ENCODE results near the gene ALKBH5.

DNA sequence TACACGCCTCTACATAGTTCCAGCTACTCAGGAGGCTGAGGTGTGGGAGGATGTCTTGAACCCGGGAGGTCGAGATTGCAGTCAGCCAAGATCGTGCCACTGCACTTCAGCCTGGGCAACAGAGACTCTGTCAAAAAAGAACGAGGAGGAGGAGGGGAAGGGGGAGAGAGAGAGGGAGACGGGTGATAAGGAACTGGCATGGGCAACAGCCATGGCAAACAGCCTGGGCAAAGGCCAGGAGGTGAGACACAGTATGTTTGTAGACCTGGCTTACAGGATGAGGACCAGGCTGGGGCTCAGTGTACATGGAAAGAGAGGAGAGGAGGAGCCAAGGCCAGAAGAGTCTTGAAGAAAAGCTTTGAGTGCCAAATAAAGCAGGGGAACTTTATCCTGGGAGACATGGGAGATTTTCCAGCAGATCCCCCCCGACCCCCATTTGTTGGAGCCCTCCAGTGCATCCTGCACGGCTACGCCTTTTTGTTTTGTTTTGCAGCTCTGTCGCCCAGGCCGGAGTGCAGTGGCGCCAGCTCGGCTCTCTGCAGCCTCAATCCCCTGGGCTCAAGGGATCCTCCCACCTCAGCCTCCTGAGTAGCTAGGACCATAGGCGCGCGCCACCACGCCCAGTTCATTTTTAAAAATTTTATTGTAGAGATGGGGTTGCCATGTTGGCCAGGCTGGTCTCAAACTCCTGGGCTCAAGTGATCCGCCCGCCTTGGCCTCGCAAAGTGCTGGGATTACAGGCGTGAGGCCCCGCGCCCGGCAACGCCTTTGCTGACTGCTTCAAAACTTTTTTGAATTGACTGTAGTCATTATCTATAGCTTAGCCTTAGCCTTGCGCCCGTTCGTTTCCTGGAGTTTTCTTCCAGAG is 1.3 kb upstream of the ALKBH5 start:
- TF ChIP-seq, protein P1, sequence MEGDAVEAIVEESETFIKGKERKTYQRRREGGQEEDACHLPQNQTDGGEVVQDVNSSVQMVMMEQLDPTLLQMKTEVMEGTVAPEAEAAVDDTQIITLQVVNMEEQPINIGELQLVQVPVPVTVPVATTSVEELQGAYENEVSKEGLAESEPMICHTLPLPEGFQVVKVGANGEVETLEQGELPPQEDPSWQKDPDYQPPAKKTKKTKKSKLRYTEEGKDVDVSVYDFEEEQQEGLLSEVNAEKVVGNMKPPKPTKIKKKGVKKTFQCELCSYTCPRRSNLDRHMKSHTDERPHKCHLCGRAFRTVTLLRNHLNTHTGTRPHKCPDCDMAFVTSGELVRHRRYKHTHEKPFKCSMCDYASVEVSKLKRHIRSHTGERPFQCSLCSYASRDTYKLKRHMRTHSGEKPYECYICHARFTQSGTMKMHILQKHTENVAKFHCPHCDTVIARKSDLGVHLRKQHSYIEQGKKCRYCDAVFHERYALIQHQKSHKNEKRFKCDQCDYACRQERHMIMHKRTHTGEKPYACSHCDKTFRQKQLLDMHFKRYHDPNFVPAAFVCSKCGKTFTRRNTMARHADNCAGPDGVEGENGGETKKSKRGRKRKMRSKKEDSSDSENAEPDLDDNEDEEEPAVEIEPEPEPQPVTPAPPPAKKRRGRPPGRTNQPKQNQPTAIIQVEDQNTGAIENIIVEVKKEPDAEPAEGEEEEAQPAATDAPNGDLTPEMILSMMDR (IDR thresholded peaks at IDR 0.05 in 4 of 5, conservative IDR thresholded peaks at IDR 0.05 in 1 of 5) = no peak
- no peak for TF ChIP-seq POLR2A (IDR thresholded peaks at IDR 0.05)
